Trophoblast cell (in vitro differentiated cells and primary cell): ENCODE data around the gene PTTG2.
"Not testable (repeated sequence)": the region's sequence is repeated elsewhere in the genome, so short reads cannot be mapped to it uniquely, and the experiment has no call there.

Experiments
- DNase-seq, 2 donors: peaks; one replicate each; pipeline ENCODE4 v3.0.0-alpha.2; 2016
- H2AFZ ChIP-seq: 2 replicates; pipeline ENCODE4 v1.6.1; 2013; ENCODE audit warnings: low read length, moderate library complexity, mild to moderate bottlenecking; ENCODE audit not compliant: insufficient read depth, poor library complexity
- H2AK5ac ChIP-seq: 2 replicates; pipeline ENCODE4 v1.6.1; 2013; ENCODE audit warnings: mild to moderate bottlenecking, low read length
- H2BK120ac ChIP-seq: 2 replicates; pipeline ENCODE4 v1.6.1; 2013; ENCODE audit warnings: low read length, mild to moderate bottlenecking, moderate library complexity; ENCODE audit not compliant: insufficient read depth, poor library complexity
- H2BK12ac ChIP-seq: 2 replicates; pipeline ENCODE4 v1.6.1; 2013; ENCODE audit warnings: mild to moderate bottlenecking, low read length, moderate library complexity
- H2BK5ac ChIP-seq: 2 replicates; pipeline ENCODE4 v1.6.1; 2013; ENCODE audit warnings: low read length, low read depth, moderate library complexity, mild to moderate bottlenecking; ENCODE audit not compliant: poor library complexity
- H3K14ac ChIP-seq: 2 replicates; pipeline ENCODE4 v1.6.1; 2013; ENCODE audit warnings: mild to moderate bottlenecking, low read length
- H3K18ac ChIP-seq: 2 replicates; pipeline ENCODE4 v1.6.1; 2013; ENCODE audit warnings: mild to moderate bottlenecking, low read length
- H3K23ac ChIP-seq: 2 replicates; pipeline ENCODE4 v1.6.1; 2013; ENCODE audit warnings: low read length
- H3K27ac ChIP-seq: 2 replicates; pipeline ENCODE4 v1.5.1; 2013; ENCODE audit warnings: low read depth, mild to moderate bottlenecking, inconsistent platforms, low read length, moderate library complexity
- H3K27me3 ChIP-seq: 2 replicates; pipeline ENCODE4 v1.6.1; 2013; ENCODE audit warnings: inconsistent platforms, mild to moderate bottlenecking, low read length, moderate library complexity; ENCODE audit not compliant: insufficient read depth
- H3K36me3 ChIP-seq, 2 experiments: 1 replicate in 1 of 2; 2 replicates in 1 of 2; pipeline ENCODE4 v1.6.1; 2013; ENCODE audit warnings: low read length in 2 of 2, mild to moderate bottlenecking in 2 of 2, moderate library complexity in 1 of 2; ENCODE audit not compliant: insufficient read depth in 2 of 2, control insufficient read depth in 1 of 2
- H3K4ac ChIP-seq: 2 replicates; pipeline ENCODE4 v1.6.1; 2013; ENCODE audit warnings: low read depth, mild to moderate bottlenecking, low read length, moderate library complexity
- H3K4me1 ChIP-seq, 2 experiments: 1 replicate in 1 of 2; 2 replicates in 1 of 2; pipeline ENCODE4 v1.6.1; 2013; ENCODE audit warnings: low read length in 2 of 2, mild to moderate bottlenecking in 2 of 2, moderate library complexity in 1 of 2; ENCODE audit not compliant: insufficient read depth in 2 of 2, control insufficient read depth in 1 of 2
- H3K4me2 ChIP-seq: 2 replicates; pipeline ENCODE4 v1.6.1; 2013; ENCODE audit warnings: inconsistent platforms, mild to moderate bottlenecking, low read length, moderate library complexity
- H3K4me3 ChIP-seq: 2 replicates; pipeline ENCODE4 v1.5.1; 2013; ENCODE audit warnings: mild to moderate bottlenecking, low read depth, low read length, inconsistent platforms
- H3K79me1 ChIP-seq: one replicate; pipeline ENCODE4 v1.6.1; 2013; ENCODE audit warnings: low read length
- H3K79me2 ChIP-seq: 2 replicates; pipeline ENCODE4 v1.6.1; 2013; ENCODE audit warnings: low read length, mild to moderate bottlenecking; ENCODE audit not compliant: control insufficient read depth, insufficient read depth, poor library complexity
- H3K9ac ChIP-seq: 2 replicates; pipeline ENCODE4 v1.6.1; 2013; ENCODE audit warnings: mild to moderate bottlenecking, low read length
- H3K9me3 ChIP-seq: 2 replicates; pipeline ENCODE4 v1.6.1; 2013; ENCODE audit warnings: low read depth, mild to moderate bottlenecking, control low read depth, inconsistent platforms, low read length; ENCODE audit not compliant: insufficient read depth
- H4K12ac ChIP-seq: 2 replicates; pipeline ENCODE4 v1.6.1; 2013; ENCODE audit warnings: low read depth, mild to moderate bottlenecking, low read length, moderate library complexity
- H4K8ac ChIP-seq: 2 replicates; pipeline ENCODE4 v1.6.1; 2013; ENCODE audit warnings: low read depth, mild to moderate bottlenecking, low read length, moderate library complexity
- H4K91ac ChIP-seq: one replicate; pipeline ENCODE4 v1.6.1; 2013; ENCODE audit warnings: low read depth, mild to moderate bottlenecking, low read length, moderate library complexity
- WGBS: extraction: QIAGEN DNeasy Blood & Tissue Kit; methylation state at CpG from one replicate; pipeline ENCODE4 v1.1.7; 2013; ENCODE audit warnings: missing lambda C conversion rate; ENCODE audit not compliant: insufficient read length, insufficient coverage; ENCODE audit errors: extremely low coverage; 5-methylcytosine and 5-hydroxymethylcytosine counted together

Gene PTTG2

DNA sequence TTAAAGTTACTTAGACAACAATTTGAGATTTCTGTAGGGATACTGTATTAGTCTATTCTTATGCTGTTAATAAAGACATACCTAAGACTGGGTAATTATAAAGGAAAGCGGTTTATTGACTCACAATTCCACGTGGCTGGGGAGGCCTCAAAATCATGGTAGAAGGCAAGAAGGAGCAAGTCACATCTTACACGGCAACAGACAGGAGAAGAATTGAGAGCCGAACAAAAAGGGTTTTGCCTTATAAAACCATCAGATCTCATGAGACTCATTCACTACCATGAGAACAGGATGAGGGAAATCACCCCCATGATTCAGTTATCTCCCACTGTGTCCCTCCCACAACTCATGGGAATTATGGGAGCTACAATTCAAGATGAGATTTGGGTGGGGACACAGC lies 11.0 kb downstream of the PTTG2 start:
- H3K4me1 ChIP-seq: no peaks in the 10 kb centered on the region
- no peaks in the 10 kb centered on the region for H3K79me1 ChIP-seq
- no peak overlapping the region for H3K9ac ChIP-seq
- no peak overlapping the region for H2BK5ac ChIP-seq
- H4K8ac ChIP-seq: no peak overlapping the region
- no peak overlapping the region for H2AK5ac ChIP-seq
- no peak overlapping the region for H3K23ac ChIP-seq
- H3K27me3 ChIP-seq: no peaks in the 10 kb centered on the region
- WGBS: no CpG with 5 or more reads among the region's 4 CpGs
- no peak overlapping the region for H2BK120ac ChIP-seq
- no peak overlapping the region for H3K4me2 ChIP-seq
- H3K14ac ChIP-seq: no peak overlapping the region
- no peak for DNase-seq
- no peaks in the 10 kb centered on the region for H3K79me2 ChIP-seq
- H3K4me3 ChIP-seq: no peak overlapping the region
- no peak overlapping the region for H4K12ac ChIP-seq
- H4K91ac ChIP-seq: no peak overlapping the region
- H3K9me3 ChIP-seq: peaks cover 1% of the 10 kb centered on the region
- H3K27ac ChIP-seq: no peak overlapping the region
- H2AFZ ChIP-seq: no peak overlapping the region
- H3K36me3 ChIP-seq: no peaks in the 10 kb centered on the region
- H2BK12ac ChIP-seq: no peak overlapping the region
- no peak overlapping the region for H3K4ac ChIP-seq
- H3K18ac ChIP-seq: no peak overlapping the region

DNA sequence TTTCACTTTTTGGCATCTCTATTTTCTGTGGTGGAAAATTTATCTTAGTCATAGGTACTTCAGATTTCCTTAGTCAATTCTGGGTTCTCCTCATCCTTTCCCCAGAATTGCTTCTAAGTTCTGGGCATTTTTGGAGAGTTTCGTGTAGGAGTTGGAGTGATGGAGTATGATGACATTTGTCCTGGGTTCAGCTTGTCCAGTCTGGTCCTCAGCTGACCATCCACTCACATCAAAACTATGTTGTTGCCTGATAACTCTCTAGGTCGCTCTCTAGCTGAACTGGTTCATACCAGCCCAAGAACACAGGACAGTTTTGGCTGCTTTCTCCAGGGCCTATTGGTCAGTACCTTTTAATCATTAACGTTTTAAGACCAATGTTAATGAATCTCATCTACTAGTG lies 13.2 kb downstream of the PTTG2 start:
- no peak overlapping the region for H2AFZ ChIP-seq
- H3K18ac ChIP-seq: no peak overlapping the region
- H3K4me1 ChIP-seq: peaks cover 0 to 3% of the 10 kb centered on the region in 2 experiments
- no peak overlapping the region for H3K4ac ChIP-seq
- no peak overlapping the region for H3K23ac ChIP-seq
- no peak overlapping the region for H3K14ac ChIP-seq
- peaks cover 10% of the 10 kb centered on the region for H3K79me1 ChIP-seq
- H2AK5ac ChIP-seq: no peak overlapping the region
- H3K9ac ChIP-seq: no peak overlapping the region
- no peak overlapping the region for H2BK5ac ChIP-seq
- no peak overlapping the region for H2BK12ac ChIP-seq
- H3K4me3 ChIP-seq: no peak overlapping the region
- peak; percentile 66 to 88 for DNase-seq
- H3K36me3 ChIP-seq: no peaks in the 10 kb centered on the region
- H3K79me2 ChIP-seq: peaks cover 8% of the 10 kb centered on the region
- H4K91ac ChIP-seq: no peak overlapping the region
- H3K9me3 ChIP-seq: peaks cover 1% of the 10 kb centered on the region
- no peaks in the 10 kb centered on the region for H3K27me3 ChIP-seq
- no peak overlapping the region for H4K8ac ChIP-seq
- no peak overlapping the region for H2BK120ac ChIP-seq
- WGBS: no CpG with 5 or more reads among the region's 3 CpGs
- H3K4me2 ChIP-seq: no peak overlapping the region
- H4K12ac ChIP-seq: no peak overlapping the region
- no peak overlapping the region for H3K27ac ChIP-seq

DNA sequence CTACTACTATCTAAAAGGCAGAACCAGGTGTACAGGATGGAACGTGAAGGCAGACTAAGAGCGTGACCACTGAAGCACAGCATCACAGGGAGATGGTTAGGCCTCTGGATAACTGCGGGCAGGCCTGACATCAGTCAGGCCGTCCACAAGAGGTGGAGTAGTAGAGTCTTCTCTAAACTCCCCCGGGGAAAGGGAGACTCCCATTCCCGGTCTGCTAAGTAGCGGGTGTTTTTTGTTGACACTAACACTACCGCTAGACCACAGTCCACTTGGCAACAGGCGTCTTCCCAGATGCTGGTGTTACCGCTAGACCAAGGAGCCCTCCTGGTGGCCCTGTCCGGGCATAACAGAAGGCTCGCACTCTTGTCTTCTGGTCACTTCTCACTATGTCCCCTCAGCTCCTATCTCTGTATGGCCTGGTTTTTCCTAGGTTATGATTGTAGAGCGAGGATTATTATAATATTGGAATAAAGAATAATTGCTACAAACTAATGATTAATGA lies 15.2 kb downstream of the PTTG2 start:
- not testable (repeated sequence) for H3K18ac ChIP-seq, H3K4me1 ChIP-seq, H2BK12ac ChIP-seq, H3K4me3 ChIP-seq, H2AFZ ChIP-seq, H3K36me3 ChIP-seq, H3K27me3 ChIP-seq, H3K27ac ChIP-seq, H3K79me1 ChIP-seq, H4K12ac ChIP-seq, H2AK5ac ChIP-seq, H3K14ac ChIP-seq, H4K8ac ChIP-seq, H3K9me3 ChIP-seq, H3K4ac ChIP-seq, H3K4me2 ChIP-seq, H2BK120ac ChIP-seq, H3K23ac ChIP-seq, H2BK5ac ChIP-seq, H4K91ac ChIP-seq, H3K9ac ChIP-seq
- DNase-seq: peak; percentile 82 to 85
- no CpG with 5 or more reads among the region's 13 CpGs for WGBS
- H3K79me2 ChIP-seq: peaks cover 12% of the 10 kb centered on the region

DNA sequence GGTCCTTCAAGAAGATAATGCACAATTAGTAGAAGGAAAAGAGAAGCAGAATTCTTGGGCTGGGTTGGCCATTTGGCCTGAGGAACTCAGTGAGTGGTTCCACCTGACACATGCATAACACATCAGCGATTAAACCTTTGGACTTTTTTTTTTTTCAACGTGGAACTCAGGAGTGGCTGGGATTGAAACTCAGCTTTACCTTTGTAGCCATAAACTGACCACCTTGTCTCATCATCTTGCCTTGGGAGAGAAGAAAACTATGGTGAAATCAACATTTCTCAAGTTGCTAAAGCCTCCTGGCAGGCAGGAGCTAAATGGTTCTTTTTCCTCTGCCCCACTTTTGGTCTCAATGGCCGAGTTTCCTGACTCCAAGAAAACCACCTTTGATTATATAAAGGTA lies 16.3 kb downstream of the PTTG2 start:
- Histone ChIP-seq H3K14ac (no peak overlapping the region), H3K18ac (no peak overlapping the region), H3K23ac (no peak overlapping the region), H3K36me3 (no peaks in the 10 kb centered on the region), H3K4me3 (no peak overlapping the region), H2BK12ac (no peak overlapping the region), H3K4ac (no peak overlapping the region), H2BK5ac (no peak overlapping the region), H3K79me1 (peaks cover 10% of the 10 kb centered on the region), H4K12ac (no peak overlapping the region), H4K8ac (peak overlapping the region; percentile 74), H3K4me1 (peaks cover 2 to 8% of the 10 kb centered on the region in 2 experiments), H3K9ac (peak overlapping the region; percentile 48), H3K27ac (peak overlapping the region; percentile 78), H3K4me2 (peak overlapping the region; percentile 82), H3K79me2 (peaks cover 12% of the 10 kb centered on the region), H2AFZ (peak overlapping the region; percentile 35), H2AK5ac (no peak overlapping the region), H3K27me3 (no peaks in the 10 kb centered on the region), H3K9me3 (peaks cover 1% of the 10 kb centered on the region), H4K91ac (no peak overlapping the region), H2BK120ac (no peak overlapping the region)
- peak; percentile 75 to 91 for DNase-seq
- WGBS: no CpG with 5 or more reads among the region's 3 CpGs
